Mesangial cell (primary cell): ENCODE results near the gene PRB4. TPM values are rescaled to one million over a fixed set of nuclear protein-coding genes. Genes with fewer than 3 reads are reported as not detected.

Experiments
- total RNA-seq: library from RNA; depleted of rRNA; stranded (reverse); fragments of >200 nt; gene quantifications from 2 replicates; pipeline ENCODE4 v1.2.3, GENCODE V29; 2015

PRB4 gene
- not detected in 2 replicates for total RNA-seq

GRCh38 chr12:11310336-11310735, at the start of gene PRB4:
Gene PRB4, minus strand, starts transcription at chr12:11310436. Its CDS starts 38 bp downstream, at chr12:11310398.

DNA sequence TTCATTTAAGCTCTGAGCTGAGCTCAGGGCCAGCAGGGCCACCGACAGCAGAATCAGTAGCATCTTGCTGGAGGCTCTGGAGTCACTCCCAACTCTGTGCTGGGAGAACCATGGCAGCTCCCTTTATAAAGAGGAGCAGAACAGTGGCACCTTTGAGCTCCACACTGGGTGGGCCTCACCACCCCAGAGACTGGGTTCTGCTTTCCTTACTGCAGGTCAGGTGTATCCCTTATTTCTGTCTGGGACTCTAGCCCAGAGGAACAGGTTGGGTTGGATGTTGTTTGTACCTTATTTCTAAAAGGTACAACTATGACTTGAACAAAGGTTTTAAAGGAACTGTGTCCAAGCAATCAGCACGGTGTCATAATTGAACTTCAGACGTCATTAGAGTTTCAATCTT, 40.6 kb downstream of the PRB4 start, which contains the start of gene PRB3:
Gene PRB3 (minus strand): TSS at position 101 of the 400 bp plus-strand sequence. CDS start 38 bp downstream, at position 63.

Other genes starting within 250 kb of the PRB4 start
- 0.38 TPM in 1 of 2 replicates, not detected in the other for gene TAS2R46, start 248.1 kb downstream of the PRB4 start, total RNA-seq
- 0.16 TPM in 1 of 2 replicates, not detected in the other for gene TAS2R43, start 218.1 kb downstream of the PRB4 start, total RNA-seq
- 0.63 and 0.98 TPM in 2 replicates for gene TAS2R30, start 175.8 kb downstream of the PRB4 start, total RNA-seq
- 6.2 and 7.7 TPM in 2 replicates for gene SMIM10L1, start 139.2 kb downstream of the PRB4 start, total RNA-seq
- not detected in 2 replicates for gene TAS2R42, start 123.5 kb downstream of the PRB4 start, total RNA-seq
- gene PRB3, start 40.7 kb downstream of the PRB4 start, total RNA-seq = not detected in 2 replicates
- not detected in 2 replicates for gene PRB2, start 85.1 kb upstream of the PRB4 start, total RNA-seq